ENCODE results near the gene STEAP3. TPM values are rescaled to one million over a fixed set of nuclear protein-coding genes. Genes with fewer than 3 reads are reported as not detected.

STEAP3 gene
- total RNA-seq, 1 donor from 2014 or later = 2.1 TPM

DNA sequence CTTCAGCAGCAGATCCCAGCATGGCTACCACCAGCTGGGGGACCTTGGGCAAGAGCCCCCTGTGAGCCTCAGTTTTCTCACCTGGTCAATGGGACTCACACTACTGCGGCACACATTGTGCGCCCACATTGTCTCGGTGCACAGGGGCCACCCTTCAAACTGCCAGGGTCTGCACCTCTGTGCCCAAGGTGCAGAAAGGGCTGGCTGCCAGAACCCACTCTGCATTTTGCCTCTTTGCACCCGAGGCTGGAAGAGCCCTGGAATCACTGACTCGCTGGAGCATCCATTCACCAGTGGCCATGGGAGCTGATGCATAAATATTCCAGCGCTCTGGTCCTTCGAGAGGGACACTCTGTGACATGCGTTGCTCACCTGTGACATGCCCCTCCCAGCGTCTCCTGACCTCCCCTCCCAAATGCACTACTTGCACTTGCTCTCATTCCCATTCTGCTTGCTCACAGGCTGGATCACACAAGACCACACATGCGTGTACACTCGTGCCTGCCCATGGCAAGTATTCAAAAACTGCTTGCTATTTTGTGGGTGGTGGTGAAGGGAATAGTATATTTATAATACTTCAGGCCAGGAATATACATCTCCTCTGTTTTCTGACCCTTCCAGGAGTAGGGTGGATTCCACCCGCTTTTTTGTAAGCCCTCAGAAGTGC lies 46.3 kb upstream of the STEAP3 start:
- H3K27ac Mint-ChIP-seq (ENCODE audit: unreplicated experiment) = no peak overlapping the region
- peaks cover 2% of the 10 kb centered on the region for H3K27me3 Mint-ChIP-seq (ENCODE audit: unreplicated experiment)
- no peak for DNase-seq
- H3K4me3 Mint-ChIP-seq (ENCODE audit: unreplicated experiment) = no peak overlapping the region
- no peaks in the 10 kb centered on the region for H3K4me1 Mint-ChIP-seq (ENCODE audit: low read depth, unreplicated experiment)
- H3K9me3 Mint-ChIP-seq (ENCODE audit: unreplicated experiment) = no peaks in the 10 kb centered on the region
- no peaks in the 10 kb centered on the region for H3K36me3 Mint-ChIP-seq (ENCODE audit: unreplicated experiment)
- TF ChIP-seq, protein P1, sequence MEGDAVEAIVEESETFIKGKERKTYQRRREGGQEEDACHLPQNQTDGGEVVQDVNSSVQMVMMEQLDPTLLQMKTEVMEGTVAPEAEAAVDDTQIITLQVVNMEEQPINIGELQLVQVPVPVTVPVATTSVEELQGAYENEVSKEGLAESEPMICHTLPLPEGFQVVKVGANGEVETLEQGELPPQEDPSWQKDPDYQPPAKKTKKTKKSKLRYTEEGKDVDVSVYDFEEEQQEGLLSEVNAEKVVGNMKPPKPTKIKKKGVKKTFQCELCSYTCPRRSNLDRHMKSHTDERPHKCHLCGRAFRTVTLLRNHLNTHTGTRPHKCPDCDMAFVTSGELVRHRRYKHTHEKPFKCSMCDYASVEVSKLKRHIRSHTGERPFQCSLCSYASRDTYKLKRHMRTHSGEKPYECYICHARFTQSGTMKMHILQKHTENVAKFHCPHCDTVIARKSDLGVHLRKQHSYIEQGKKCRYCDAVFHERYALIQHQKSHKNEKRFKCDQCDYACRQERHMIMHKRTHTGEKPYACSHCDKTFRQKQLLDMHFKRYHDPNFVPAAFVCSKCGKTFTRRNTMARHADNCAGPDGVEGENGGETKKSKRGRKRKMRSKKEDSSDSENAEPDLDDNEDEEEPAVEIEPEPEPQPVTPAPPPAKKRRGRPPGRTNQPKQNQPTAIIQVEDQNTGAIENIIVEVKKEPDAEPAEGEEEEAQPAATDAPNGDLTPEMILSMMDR (IDR thresholded peaks at IDR 0.05; ENCODE audit: partially characterized antibody, unreplicated experiment) = no peak

DNA sequence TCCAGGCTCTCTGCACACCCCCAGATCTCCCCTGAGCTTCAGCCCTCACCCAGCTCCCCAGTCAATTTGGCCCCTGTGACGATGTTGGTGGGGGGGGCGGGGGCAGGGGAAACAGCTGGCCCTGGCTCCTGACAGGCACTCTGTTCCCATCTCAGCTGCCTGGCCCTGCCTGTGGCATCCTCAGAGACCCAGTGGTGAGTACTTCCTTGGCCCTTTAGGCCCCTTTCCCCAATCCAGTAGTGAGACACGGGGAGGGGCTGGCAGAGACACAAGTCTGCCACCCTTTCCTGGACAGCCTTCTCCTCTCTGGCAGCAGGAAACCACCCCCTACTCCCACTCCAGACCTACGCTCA lies 45.8 kb upstream of the STEAP3 start:
- TF ChIP-seq, protein P1 (IDR thresholded peaks at IDR 0.05; ENCODE audit: partially characterized antibody, unreplicated experiment) = no peak
- peaks cover 2% of the 10 kb centered on the region for H3K27me3 Mint-ChIP-seq (ENCODE audit: unreplicated experiment)
- H3K27ac Mint-ChIP-seq (ENCODE audit: unreplicated experiment) = no peak overlapping the region
- H3K4me3 Mint-ChIP-seq (ENCODE audit: unreplicated experiment) = no peak overlapping the region
- H3K36me3 Mint-ChIP-seq (ENCODE audit: unreplicated experiment) = no peaks in the 10 kb centered on the region
- DNase-seq = no peak
- no peaks in the 10 kb centered on the region for H3K4me1 Mint-ChIP-seq (ENCODE audit: low read depth, unreplicated experiment)
- no peaks in the 10 kb centered on the region for H3K9me3 Mint-ChIP-seq (ENCODE audit: unreplicated experiment)

DNA sequence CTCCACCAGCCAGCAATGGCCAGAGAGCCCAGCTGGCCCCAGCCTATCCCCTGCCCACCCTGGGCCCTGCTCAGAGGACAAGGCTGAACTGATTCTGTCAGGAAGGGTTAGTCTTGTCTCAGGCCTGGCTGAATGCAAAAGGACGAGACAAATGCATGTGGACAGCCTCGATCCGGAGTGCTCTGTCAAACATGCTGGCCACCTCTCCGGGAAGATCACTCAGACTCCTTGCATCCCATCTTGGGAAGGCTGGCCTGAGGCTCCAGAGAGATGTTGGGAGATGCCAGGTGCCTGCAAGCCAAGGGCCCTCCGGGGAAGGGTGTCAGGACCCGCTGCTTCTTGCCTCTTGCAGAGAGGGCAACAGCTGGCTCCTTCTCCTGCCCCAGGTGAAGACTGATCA lies 44.9 kb upstream of the STEAP3 start:
- H3K27me3 Mint-ChIP-seq (ENCODE audit: unreplicated experiment) = peaks cover 2% of the 10 kb centered on the region
- H3K4me3 Mint-ChIP-seq (ENCODE audit: unreplicated experiment) = no peak overlapping the region
- no peak overlapping the region for H3K27ac Mint-ChIP-seq (ENCODE audit: unreplicated experiment)
- TF ChIP-seq, protein P1 (IDR thresholded peaks at IDR 0.05; ENCODE audit: partially characterized antibody, unreplicated experiment) = no peak
- H3K36me3 Mint-ChIP-seq (ENCODE audit: unreplicated experiment) = no peaks in the 10 kb centered on the region
- no peaks in the 10 kb centered on the region for H3K4me1 Mint-ChIP-seq (ENCODE audit: low read depth, unreplicated experiment)
- no peak for DNase-seq
- no peaks in the 10 kb centered on the region for H3K9me3 Mint-ChIP-seq (ENCODE audit: unreplicated experiment)

DNA sequence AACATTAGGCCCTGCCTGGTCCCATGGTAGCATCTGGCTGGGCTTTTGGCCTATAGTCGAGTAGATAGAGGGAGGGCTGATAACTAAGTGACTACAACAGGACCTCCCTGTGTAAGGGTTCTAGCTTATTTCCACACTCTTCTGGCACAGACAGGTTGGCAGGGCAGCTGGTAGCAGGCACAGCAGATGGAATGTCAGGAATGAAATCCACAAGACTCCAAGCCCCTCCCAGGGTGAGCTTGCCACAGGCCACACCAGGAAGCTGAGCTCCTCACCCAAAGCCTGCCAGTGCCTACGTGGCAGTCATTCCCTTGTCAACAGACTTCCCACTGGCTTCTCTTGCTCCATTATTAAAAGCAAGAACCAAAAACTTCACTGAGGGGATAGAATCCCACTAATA lies 44.4 kb upstream of the STEAP3 start:
- TF ChIP-seq, protein P1 (IDR thresholded peaks at IDR 0.05; ENCODE audit: partially characterized antibody, unreplicated experiment) = no peak
- H3K9me3 Mint-ChIP-seq (ENCODE audit: unreplicated experiment) = no peaks in the 10 kb centered on the region
- no peaks in the 10 kb centered on the region for H3K4me1 Mint-ChIP-seq (ENCODE audit: low read depth, unreplicated experiment)
- peaks cover 2% of the 10 kb centered on the region for H3K27me3 Mint-ChIP-seq (ENCODE audit: unreplicated experiment)
- no peaks in the 10 kb centered on the region for H3K36me3 Mint-ChIP-seq (ENCODE audit: unreplicated experiment)
- H3K4me3 Mint-ChIP-seq (ENCODE audit: unreplicated experiment) = no peak overlapping the region
- no peak for DNase-seq
- H3K27ac Mint-ChIP-seq (ENCODE audit: unreplicated experiment) = no peak overlapping the region

DNA sequence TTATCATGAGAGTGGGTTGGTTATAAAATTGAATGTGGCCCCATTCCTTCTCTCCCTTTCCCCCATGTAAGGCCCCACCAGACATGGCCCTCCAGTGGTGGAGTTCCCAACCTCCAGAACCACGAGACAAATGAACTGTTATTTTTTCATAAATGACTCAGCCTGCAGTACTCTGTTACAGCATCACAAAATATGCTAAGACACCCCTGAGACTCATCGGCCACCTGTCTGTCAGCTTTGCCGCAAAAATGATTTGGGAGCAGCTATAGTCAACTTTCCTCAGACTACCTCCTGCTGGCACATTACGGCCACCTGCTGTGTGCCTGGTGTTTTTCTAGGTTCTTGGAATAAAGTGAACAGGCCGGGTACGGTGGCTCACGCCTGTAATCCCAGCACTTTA lies 43.6 kb upstream of the STEAP3 start:
- no peak for DNase-seq
- Mint-ChIP-seq H3K4me3 (ENCODE audit: unreplicated experiment) (no peak overlapping the region), H3K27ac (ENCODE audit: unreplicated experiment) (no peak overlapping the region), H3K9me3 (ENCODE audit: unreplicated experiment) (no peaks in the 10 kb centered on the region), H3K4me1 (ENCODE audit: low read depth, unreplicated experiment) (no peaks in the 10 kb centered on the region), H3K36me3 (ENCODE audit: unreplicated experiment) (no peaks in the 10 kb centered on the region), H3K27me3 (ENCODE audit: unreplicated experiment) (peaks cover 2% of the 10 kb centered on the region)
- TF ChIP-seq, protein P1 (IDR thresholded peaks at IDR 0.05; ENCODE audit: partially characterized antibody, unreplicated experiment) = no peak
